Mesodermal cell (in vitro differentiated cells): ENCODE data around the gene CPLX1.

Source experiments
- H3K27ac ChIP-seq: 2 replicates; pipeline ENCODE4 v1.7.0; 2013; ENCODE audit warnings: mild to moderate bottlenecking, low read depth, low read length, moderate library complexity; ENCODE audit not compliant: severe bottlenecking
- H3K36me3 ChIP-seq: 2 replicates; pipeline ENCODE4 v1.7.1; 2013; ENCODE audit warnings: mild to moderate bottlenecking, low read length, moderate library complexity; ENCODE audit not compliant: control insufficient read depth, insufficient read depth
- H3K4me1 ChIP-seq: one replicate; pipeline ENCODE4 v1.7.1; 2013; ENCODE audit warnings: mild to moderate bottlenecking, low read length; ENCODE audit not compliant: insufficient read depth, control insufficient read depth, poor library complexity, severe bottlenecking
- H3K4me3 ChIP-seq: 2 replicates; pipeline ENCODE4 v1.7.0; 2013; ENCODE audit warnings: low read length, control low read depth, mild to moderate bottlenecking; ENCODE audit not compliant: insufficient read depth, poor library complexity, severe bottlenecking; ENCODE audit errors: extremely low read depth
- H3K9me3 ChIP-seq: 2 replicates; pipeline ENCODE4 v1.7.1; 2013; ENCODE audit warnings: mild to moderate bottlenecking, low read length, moderate library complexity; ENCODE audit not compliant: control insufficient read depth
- WGBS, 2 experiments: methylation state at CpG; one replicate each; pipeline ENCODE4 v1.1.5; 2013; ENCODE audit warnings: missing lambda C conversion rate in 2 of 2; ENCODE audit not compliant: insufficient coverage in 2 of 2; 5-methylcytosine and 5-hydroxymethylcytosine counted together

Gene CPLX1

DNA sequence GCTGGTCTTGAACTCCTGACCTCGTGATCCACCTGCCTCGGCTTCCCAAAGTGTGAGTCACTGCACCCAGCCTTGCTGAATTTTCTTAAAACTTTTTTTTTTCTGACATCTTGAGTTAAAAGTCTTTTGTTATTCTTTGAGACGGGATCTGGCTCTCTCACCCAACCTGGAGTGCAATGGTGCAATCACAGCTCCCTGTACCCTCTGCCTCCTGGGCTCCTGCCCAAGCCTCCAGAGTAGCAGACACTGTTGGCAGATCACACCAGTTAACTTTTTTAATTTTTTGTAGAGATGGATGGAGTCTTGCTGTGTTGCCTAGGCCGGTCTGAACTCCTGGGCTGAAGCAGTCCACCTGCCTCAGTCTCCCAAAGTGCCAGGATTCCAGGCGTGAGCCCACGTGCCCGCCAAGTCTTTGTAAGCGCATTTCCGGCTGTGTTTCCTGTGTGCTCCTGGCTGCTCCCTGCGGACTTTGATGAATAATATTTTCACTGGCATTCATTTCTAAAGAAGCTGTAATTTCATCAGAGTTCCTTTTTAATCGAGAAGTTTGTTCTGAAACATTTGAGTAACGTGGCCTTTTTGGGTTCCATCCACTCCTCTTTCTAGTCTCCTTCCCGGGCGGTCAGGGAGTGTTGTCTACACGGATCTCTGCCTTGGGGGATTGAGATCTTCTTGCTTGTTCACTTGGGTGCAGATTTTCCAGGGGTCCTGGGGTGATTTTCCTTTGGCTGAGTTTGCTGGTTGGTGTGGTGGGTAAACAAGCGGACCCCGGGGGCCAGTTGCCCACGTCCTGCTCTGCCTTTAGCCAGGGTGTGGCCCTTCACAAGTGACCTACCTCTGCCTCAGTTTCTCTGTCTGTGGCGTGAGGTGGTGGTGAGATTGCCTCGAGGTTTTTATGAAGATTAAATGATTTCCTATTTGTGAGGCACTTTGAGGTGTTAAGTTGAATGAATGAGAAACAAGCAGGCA, 75.9 kb downstream of the CPLX1 start:
- WGBS, 2 experiments = 97 to 98% methylated on average over 13 to 18 of the region's 20 CpGs
- Histone ChIP-seq H3K36me3 (peaks cover 68% of the 10 kb centered on the region), H3K4me3 (no peak overlapping the region)

DNA sequence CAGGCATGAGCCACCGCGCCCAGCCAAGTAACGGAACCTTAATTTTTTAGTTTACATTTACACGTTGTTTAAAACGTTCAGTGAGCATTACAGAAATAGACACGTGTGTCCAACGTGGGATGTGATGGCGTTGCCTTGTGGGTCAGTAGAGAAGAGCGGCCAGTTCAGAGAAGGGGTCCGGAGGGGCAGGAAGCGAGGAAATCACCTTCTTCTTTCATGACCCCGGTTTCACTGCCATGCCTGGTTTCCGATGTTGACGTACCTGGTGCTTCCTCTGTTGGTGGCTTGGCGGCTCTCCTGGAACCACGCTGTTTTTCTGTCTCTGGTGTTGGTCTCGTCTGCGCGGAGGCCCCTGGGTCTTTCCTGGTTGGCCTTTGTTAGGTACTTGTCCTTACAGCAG, 77.5 kb downstream of the CPLX1 start:
- H3K4me1 ChIP-seq = no peaks in the 10 kb centered on the region
- peaks cover 65% of the 10 kb centered on the region for H3K36me3 ChIP-seq
- 97% methylated on average over 19 of the region's 19 CpGs for WGBS, 2 experiments
- H3K4me3 ChIP-seq = no peak overlapping the region
- no peak overlapping the region for H3K27ac ChIP-seq
- H3K9me3 ChIP-seq = no peaks in the 10 kb centered on the region

More for the DNA sequence above, 75.9 kb downstream of the CPLX1 start:
- no peaks in the 10 kb centered on the region for H3K4me1 ChIP-seq
- no peak overlapping the region for H3K27ac ChIP-seq
- H3K9me3 ChIP-seq = no peaks in the 10 kb centered on the region

DNA sequence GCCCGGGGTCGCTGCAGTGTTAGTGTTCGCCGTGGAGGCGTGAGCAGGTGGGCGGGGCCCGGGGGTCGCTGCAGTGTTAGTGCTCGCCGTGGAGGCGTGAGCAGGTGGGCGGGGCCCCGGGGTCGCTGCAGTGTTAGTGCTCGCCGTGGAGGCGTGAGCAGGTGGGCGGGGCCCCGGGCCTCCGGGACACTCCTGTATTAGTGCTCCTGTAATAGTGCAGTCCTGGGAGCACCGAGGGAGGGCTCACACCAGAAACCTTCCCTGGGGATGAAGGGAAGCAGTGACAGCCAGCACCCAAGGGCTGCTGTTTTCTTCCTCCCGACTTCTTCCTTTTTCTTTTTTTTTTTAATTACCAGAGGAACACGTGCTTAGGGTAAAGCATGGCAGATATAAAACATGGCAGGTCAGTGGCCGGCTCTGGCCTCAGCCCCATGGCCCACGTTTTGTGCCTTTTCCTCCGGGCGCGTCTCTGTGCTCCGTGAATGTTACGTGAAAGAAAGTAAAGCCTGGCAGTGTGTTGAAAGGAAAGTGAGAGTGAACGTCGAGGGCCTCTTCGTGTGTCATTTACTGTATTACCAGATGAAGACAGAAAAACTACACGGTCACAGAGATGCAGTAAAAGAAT, 78.3 kb downstream of the CPLX1 start:
- Histone ChIP-seq H3K27ac (no peak overlapping the region), H3K36me3 (peaks cover 62% of the 10 kb centered on the region), H3K4me1 (no peaks in the 10 kb centered on the region), H3K4me3 (no peak overlapping the region), H3K9me3 (no peaks in the 10 kb centered on the region)
- WGBS, 2 experiments = 95 to 98% methylated on average over 9 to 14 of the region's 34 CpGs

DNA sequence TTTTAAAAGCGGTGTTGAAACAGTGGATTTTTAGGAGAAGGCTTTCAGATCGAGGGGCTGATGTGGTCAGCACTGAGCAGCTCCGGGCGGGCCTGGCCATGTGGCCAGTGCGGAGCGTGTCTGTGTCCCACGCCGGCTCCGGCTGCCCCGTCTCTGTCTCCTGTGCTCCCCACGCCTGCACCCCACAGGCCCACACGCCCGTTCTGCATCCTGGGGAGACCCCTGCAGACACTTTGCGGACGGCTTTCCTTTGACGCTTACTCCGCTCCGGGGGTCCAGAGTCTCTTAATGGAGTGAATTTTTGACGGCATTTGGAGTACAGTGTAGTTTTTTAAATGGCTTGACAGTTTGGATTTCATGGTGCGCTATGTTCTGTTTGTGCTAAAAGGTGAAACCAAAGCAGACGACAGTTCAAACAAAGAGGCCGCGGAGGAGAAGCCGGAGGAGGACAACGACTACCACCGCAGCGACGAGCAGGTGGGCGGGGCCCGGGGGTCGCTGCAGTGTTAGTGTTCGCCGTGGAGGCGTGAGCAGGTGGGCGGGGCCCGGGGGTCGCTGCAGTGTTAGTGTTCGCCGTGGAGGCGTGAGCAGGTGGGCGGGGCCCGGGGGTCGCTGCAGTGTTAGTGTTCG, 81.6 kb downstream of the CPLX1 start:
- WGBS, 2 experiments = 97 to 98% methylated on average over 23 to 28 of the region's 44 CpGs
- H3K9me3 ChIP-seq = no peaks in the 10 kb centered on the region

DNA sequence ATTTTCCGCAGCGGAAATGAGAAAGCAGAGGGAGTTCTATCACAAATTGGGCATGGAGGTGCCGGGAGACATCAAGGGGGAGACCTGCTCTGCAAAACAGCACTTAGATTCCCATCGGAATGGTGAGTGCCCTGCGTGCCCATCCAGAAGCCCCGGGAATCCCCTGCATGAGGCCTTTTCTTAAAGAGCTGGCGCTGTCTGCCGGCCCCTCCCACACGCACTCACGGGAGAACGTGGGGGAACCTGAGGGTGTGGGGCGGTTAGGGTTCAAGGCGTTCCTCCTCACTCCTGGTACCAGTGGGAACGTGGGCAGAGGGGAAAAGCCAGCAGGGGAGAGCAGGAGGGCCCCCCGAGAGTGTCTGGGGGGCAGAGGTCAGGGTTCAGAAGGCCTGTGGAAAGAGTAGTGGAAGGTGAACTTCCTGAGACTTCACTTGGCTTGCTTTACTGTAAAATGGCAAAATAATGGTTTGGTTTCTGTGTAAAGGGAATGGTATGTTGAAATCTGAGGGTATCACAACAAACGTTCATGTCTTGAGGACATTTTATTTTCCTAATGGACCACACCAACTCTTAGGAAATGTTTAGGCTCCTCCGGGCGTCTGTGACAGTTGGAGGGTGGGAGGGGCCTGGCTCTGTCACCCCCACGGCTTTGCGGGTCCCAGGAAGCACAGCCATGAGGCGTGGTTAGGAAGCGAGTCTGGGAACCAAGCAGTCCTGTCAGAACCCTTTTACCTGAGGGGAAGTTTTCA, 82.3 kb downstream of the CPLX1 start:
- Histone ChIP-seq H3K27ac (no peak overlapping the region), H3K4me1 (no peaks in the 10 kb centered on the region), H3K36me3 (peaks cover 56% of the 10 kb centered on the region), H3K4me3 (no peak overlapping the region), H3K9me3 (no peaks in the 10 kb centered on the region)
- 93 to 95% methylated on average over 21 of the region's 22 CpGs for WGBS, 2 experiments

More for the DNA sequence above, 81.6 kb downstream of the CPLX1 start:
- H3K36me3 ChIP-seq = peaks cover 56% of the 10 kb centered on the region
- H3K4me1 ChIP-seq = no peaks in the 10 kb centered on the region
- H3K27ac ChIP-seq = no peak overlapping the region
- H3K4me3 ChIP-seq = no peak overlapping the region

DNA sequence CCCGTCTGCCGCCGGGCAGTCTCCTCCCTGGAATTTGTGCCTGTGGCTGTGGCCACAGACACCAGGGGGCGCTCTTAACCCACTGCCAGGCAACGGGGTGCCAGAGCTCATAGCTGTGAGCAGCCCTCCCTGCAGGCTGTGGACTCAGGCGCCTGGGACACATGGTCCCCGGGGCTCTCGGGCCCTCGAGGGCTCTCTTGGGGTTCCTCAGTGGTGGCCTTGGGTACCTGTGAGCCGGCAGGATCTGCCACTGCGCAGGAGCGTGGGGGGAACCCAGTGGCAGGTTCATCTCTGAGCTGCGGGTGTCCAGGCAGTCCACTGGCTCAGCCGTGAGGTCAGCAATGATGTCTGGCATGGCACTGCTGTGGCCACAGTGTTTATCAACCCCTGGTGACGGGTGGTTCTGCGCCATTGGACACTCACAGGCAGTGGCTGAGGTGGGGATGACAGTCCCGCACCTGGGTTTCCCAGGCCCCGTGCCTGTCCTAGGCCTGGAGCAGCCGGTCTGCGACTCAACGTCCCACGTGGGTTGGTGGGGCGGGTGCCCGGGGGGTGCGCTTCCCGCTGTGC, 83.1 kb downstream of the CPLX1 start:
- Histone ChIP-seq H3K9me3 (no peaks in the 10 kb centered on the region), H3K27ac (no peak overlapping the region), H3K36me3 (peaks cover 56% of the 10 kb centered on the region), H3K4me1 (no peaks in the 10 kb centered on the region), H3K4me3 (no peak overlapping the region)
- WGBS, 2 experiments = 83 to 85% methylated on average over 18 to 25 of the region's 26 CpGs

DNA sequence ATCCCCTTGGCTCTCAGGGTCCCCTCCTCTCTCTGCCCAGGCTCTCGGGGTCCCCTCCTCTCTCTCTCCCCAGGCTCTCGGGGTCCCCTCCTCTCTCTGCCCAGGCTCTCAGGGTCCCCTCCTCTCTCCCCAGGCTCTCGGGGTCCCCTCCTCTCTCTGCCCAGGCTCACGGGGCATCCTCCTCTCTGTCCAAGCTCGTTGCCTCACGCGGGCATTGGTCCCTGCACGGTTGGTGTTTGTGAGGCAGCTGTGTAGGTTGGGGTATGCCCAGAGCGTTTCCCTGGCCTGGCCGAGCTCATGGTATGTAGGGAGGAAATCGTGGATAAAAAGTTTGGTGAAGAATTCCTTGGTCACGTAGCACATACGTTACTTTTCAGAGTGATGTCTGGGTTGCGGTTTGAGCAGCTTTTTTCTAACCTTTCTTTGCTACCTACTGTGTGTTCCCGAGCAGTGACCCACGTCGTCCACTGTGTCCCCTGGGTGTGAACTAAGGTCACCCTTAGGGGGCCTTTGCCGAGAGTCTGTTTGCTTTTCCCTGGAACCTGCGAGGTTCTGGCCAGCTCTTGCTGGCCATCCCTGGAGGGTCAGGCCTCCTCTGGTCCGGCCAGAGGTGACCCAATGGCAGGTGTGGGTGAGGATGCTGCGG, 83.7 kb downstream of the CPLX1 start:
- no peaks in the 10 kb centered on the region for H3K9me3 ChIP-seq
- no peaks in the 10 kb centered on the region for H3K4me1 ChIP-seq
- H3K27ac ChIP-seq = no peak overlapping the region
- no peak overlapping the region for H3K4me3 ChIP-seq
- peaks cover 59% of the 10 kb centered on the region for H3K36me3 ChIP-seq
- 87 to 90% methylated on average over 11 to 15 of the region's 21 CpGs for WGBS, 2 experiments

DNA sequence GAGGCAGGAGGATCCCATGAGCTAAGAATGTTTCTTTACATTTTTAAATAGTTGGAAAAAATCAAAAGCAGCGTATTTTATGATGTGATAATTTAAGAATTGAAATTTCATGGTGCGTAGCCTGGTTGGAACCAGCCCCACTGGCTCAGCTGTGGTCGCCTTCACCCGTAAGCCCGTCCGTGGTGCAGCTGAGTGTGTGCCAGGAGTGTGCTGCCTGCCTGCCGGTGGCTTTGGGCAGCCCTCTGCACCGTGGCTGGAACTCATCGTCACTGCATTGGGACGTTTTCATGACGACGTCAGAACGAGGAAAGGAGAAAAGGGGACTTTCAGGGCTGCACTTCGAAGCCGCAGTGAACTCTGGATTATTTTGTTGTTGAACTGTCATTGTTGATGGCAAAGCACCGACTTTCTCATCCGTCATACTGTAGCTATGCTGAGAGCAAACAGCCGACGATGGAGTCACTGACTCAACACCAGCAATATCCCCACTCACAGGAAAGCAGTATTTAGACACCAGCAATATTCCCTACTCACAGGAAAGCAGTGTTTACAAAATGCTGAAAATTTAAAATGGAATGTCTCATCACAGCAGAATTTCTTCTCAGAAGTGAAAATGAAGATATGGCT, 85.2 kb downstream of the CPLX1 start:
- Histone ChIP-seq H3K4me1 (no peaks in the 10 kb centered on the region), H3K27ac (no peak overlapping the region), H3K36me3 (peaks cover 72% of the 10 kb centered on the region), H3K4me3 (no peak overlapping the region), H3K9me3 (no peaks in the 10 kb centered on the region)
- WGBS, 2 experiments = 93 to 97% methylated on average over 15 to 17 of the region's 19 CpGs

DNA sequence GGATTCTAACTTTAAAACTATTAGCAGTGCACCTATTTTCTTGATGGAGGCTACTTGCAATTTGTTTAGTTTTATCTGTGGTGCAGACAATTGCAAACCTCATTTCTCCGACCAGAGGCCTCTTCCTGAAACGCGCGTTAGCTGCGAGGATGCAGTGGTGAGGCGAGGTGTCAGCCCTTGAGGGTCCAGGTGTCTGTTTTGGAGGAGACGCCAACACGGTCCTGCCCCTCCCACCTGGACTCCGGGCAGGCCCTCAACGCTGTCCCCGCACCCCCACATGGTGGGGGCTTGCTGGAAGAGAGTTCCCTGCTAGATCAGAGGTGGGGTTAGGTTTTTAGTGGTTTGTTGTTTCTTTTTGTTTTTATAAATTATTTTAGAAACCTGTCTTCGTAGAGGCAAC, 85.9 kb downstream of the CPLX1 start:
- 97 to 98% methylated on average over 12 of the region's 12 CpGs for WGBS, 2 experiments
- Histone ChIP-seq H3K9me3 (no peaks in the 10 kb centered on the region), H3K36me3 (peaks cover 79% of the 10 kb centered on the region)

More for the DNA sequence above, 85.9 kb downstream of the CPLX1 start:
- Histone ChIP-seq H3K27ac (no peak overlapping the region), H3K4me1 (no peaks in the 10 kb centered on the region), H3K4me3 (no peak overlapping the region)
